NOMO-1 (cell line): ENCODE data around the gene PSRC1.

ENCODE experiments used
- DNase-seq, 2 experiments: peaks; one replicate each; lab custom pipeline; 2025; ENCODE audit not compliant: unreplicated experiment in 2 of 2; lab: John Stamatoyannopoulos, UW

PSRC1 gene

GRCh38 chr1:109259674-109260557 lies 23.0 kb downstream of the PSRC1 start:
- DNase-seq = no peak

GRCh38 chr1:109258481-109259466 lies 24.2 kb downstream of the PSRC1 start:
- no peak for DNase-seq

GRCh38 chr1:109257682-109258421 lies 25.1 kb downstream of the PSRC1 start:
- no peak for DNase-seq

DNA sequence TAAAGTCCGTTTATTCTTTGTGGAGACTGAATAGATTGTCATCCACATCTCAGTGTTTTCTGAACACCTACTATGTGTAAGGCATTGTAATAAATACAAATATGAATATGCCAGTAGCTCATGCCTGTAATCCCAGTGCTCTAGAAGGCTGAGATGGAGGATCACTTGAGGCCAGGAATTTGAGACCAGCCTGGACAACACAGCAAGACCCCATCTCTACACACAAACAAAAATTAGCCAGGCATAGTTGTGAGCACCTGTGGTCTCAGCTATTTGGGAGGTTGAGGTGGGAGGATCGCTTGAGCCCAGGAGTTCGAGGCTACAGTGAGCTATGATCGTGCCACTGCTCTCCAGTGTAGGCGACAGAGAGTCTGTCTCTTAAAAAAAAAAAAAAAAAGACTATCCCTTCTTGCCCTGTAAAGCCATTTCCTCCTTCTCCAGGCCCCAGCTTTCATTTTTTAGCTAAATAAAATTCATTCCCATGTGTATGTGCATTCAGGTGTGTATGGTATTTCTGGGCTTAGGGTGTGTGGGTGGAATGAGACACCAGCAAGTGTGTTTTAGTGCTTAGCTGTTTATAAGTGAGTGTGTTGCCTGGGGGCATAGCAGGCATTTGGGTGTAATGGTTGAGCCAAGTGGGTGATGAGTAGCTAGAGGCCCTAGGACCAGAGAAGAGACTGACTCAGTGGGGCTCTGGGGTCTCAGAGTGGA lies 25.8 kb downstream of the PSRC1 start:
- DNase-seq = no peak

DNA sequence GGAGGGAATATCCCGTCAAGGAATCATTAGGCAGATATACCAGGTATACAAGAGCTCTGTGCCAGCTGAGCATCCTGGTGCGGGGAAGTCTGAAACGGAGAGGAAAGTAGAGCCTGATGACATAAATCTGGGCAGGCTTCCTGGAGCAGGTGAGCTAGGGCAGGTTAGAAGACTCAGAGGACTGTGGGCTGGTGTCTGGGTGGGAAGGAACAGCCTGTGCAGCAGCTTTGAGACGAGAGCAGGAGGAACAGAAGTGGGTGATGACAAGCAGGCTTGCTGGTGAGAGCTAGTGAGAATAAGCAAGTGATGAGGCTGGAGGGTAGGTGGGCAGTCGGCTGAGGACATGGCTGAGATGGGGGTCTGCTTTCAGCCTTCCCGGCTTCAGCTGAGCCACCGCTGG lies 26.9 kb downstream of the PSRC1 start:
- no peak for DNase-seq

GRCh38 chr1:109255678-109256077 lies 27.3 kb downstream of the PSRC1 start:
- no peak for DNase-seq

GRCh38 chr1:109255097-109255651 lies 27.8 kb downstream of the PSRC1 start:
- no peak for DNase-seq

DNA sequence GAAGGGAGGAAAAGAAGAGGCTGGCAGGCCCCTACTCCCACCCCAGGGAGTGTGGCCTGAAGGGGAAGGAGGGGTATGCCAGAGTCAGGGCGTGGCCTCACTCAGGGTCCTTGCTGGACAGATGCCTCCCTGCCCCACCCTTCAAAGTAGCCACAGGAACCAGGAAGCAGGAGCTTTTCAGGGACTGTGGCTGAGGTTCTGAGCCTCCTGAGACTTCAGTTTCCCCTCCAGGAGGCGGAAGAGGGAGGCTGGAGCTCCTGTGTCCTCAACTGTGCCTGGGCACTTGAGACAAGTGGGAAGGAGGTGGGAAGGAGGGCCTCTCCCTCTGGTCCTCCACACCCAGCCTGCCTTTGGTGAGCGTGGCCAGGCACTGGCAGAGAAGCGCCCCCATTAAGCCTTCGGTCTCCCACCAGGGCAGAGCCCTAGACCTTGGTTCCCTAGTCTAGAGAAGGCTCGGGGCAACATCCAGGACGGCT lies 28.3 kb downstream of the PSRC1 start:
- no peak for DNase-seq

- no peak for DNase-seq
Observed at GRCh38 chr1:109253803-109254620, 28.9 kb downstream of the PSRC1 start.

DNA sequence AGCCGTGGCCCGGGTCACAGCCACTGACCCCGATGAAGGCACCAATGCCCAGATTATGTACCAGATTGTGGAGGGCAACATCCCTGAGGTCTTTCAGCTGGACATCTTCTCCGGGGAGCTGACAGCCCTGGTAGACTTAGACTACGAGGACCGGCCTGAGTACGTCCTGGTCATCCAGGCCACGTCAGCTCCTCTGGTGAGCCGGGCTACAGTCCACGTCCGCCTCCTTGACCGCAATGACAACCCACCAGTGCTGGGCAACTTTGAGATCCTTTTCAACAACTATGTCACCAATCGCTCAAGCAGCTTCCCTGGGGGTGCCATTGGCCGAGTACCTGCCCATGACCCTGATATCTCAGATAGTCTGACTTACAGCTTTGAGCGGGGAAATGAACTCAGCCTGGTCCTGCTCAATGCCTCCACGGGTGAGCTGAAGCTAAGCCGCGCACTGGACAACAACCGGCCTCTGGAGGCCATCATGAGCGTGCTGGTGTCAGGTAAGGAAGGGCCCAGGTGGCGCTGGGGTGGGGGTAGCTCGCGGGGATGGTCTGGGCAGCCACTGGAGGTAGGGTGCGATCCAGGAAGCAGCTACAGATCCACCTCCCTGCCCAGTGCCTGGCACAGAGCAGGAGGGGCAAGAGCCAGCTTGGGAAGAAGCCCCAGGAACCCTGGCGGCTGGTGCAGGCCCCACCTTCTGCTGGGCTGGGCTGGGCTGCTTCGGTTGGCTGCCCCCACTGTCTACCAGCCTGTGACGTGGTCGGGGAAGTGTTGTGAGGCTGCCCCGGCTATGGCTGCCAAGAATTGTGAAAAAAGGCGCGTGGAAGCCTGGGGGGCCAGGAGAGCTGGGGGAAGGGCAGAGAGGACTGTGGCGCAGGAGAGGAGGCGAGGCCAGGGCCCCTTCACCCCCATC lies 29.8 kb downstream of the PSRC1 start:
- no peak for DNase-seq

DNA sequence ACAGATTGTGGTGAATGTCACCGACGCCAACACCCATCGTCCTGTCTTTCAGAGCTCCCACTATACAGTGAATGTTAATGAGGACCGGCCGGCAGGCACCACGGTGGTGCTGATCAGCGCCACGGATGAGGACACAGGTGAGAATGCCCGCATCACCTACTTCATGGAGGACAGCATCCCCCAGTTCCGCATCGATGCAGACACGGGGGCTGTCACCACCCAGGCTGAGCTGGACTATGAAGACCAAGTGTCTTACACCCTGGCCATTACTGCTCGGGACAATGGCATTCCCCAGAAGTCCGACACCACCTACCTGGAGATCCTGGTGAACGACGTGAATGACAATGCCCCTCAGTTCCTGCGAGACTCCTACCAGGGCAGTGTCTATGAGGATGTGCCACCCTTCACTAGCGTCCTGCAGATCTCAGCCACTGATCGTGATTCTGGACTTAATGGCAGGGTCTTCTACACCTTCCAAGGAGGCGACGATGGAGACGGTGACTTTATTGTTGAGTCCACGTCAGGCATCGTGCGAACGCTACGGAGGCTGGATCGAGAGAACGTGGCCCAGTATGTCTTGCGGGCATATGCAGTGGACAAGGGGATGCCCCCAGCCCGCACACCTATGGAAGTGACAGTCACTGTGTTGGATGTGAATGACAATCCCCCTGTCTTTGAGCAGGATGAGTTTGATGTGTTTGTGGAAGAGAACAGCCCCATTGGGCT lies 30.6 kb downstream of the PSRC1 start:
- no peak for DNase-seq

- DNase-seq = no peak
Observed at GRCh38 chr1:109251277-109252166, 31.4 kb downstream of the PSRC1 start.

GRCh38 chr1:109250454-109251276 lies 32.3 kb downstream of the PSRC1 start:
- DNase-seq = no peak

DNA sequence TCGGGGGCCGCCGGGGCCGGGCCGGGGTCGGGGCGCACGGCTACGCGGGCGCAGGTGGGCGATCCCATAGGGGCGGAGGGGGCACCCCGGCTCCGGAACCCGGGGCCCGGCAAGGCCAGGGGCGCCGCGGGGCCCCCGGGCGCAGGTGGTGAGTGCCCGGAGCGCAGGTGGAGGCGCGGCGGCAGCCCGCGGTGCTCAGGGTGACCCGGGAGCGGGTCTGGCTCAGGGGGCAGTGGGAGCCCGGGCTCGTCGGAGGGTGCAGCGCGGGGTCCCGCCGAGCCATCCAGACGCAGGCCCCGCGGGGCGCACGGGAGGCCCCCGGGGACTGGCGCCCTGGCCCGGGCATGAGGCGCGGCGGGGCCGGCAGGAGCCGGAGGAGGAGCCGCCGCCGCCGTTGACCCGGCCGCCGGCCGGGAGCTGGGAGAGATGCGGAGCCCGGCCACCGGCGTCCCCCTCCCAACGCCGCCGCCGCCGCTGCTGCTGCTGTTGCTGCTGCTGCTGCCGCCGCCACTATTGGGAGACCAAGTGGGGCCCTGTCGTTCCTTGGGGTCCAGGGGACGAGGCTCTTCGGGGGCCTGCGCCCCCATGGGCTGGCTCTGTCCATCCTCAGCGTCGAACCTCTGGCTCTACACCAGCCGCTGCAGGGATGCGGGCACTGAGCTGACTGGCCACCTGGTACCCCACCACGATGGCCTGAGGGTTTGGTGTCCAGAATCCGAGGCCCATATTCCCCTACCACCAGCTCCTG lies 33.1 kb downstream of the PSRC1 start:
- no peak for DNase-seq
